ENCODE measurements around the gene ALDH1A3.

ALDH1A3 gene

DNA sequence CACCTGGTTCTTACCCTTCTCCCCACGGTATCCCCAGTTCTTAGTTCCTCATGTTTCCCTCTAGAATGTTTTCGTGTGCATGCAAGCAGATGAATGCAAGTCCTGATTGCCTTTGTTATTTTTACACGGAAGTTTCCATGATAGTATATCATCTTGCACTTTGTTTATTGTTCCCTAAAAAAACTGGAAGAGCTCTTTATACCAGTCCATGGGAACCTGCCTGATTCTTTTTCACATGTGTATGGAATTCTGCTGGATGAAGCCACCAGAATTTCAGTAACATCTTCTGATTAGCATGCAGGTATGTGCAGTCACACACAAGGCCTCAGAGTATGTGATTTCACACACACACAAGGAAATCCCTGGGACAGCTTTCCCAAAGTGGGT, 23.5 kb downstream of the ALDH1A3 start:
- 76 to 90% methylated on average over 2 to 3 of the region's 3 CpGs for WGBS, 2 experiments (ENCODE audit: insufficient coverage in 2 of 2)
- H3K27ac ChIP-seq (ENCODE audit: low read depth, low read length, severe bottlenecking), result no peak overlapping the region
- no peaks in the 10 kb centered on the region for H3K4me1 ChIP-seq (ENCODE audit: control insufficient read depth, insufficient read depth, low read length, poor library complexity, severe bottlenecking)
- no peaks in the 10 kb centered on the region for H3K36me3 ChIP-seq (ENCODE audit: control insufficient read depth, insufficient read depth, low read length)
- H3K4me3 ChIP-seq (ENCODE audit: extremely low read depth, insufficient read depth, low read length, poor library complexity, severe bottlenecking), result no peak overlapping the region
- no peaks in the 10 kb centered on the region for H3K9me3 ChIP-seq (ENCODE audit: control insufficient read depth, low read length)

DNA sequence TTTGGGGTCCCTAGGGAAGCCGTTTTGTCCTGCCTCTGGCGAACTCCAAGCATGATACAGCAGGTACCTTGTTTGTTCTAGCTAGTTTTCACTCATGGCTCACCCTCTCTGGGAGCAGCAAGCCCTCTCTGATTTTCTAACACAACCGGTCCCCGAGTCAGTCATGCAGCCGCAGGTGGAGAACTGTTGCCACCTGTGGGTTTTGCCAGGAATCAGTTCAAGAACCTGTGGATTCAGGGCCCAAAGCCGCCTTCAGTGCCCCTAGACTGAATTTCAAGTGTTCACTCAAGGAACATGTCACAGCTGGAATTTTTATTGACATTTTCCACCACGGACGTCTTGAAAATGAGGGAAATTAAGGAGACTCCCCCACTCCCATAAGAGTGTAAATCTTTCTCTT, 26.2 kb downstream of the ALDH1A3 start:
- Histone ChIP-seq H3K4me1 (ENCODE audit: control insufficient read depth, insufficient read depth, low read length, poor library complexity, severe bottlenecking) (no peaks in the 10 kb centered on the region), H3K27ac (ENCODE audit: low read depth, low read length, severe bottlenecking) (no peak overlapping the region), H3K36me3 (ENCODE audit: control insufficient read depth, insufficient read depth, low read length) (no peaks in the 10 kb centered on the region), H3K4me3 (ENCODE audit: extremely low read depth, insufficient read depth, low read length, poor library complexity, severe bottlenecking) (no peak overlapping the region), H3K9me3 (ENCODE audit: control insufficient read depth, low read length) (no peaks in the 10 kb centered on the region)
- WGBS, 2 experiments (ENCODE audit: insufficient coverage in 2 of 2), result 81 to 89% methylated on average over 5 to 6 of the region's 8 CpGs

DNA sequence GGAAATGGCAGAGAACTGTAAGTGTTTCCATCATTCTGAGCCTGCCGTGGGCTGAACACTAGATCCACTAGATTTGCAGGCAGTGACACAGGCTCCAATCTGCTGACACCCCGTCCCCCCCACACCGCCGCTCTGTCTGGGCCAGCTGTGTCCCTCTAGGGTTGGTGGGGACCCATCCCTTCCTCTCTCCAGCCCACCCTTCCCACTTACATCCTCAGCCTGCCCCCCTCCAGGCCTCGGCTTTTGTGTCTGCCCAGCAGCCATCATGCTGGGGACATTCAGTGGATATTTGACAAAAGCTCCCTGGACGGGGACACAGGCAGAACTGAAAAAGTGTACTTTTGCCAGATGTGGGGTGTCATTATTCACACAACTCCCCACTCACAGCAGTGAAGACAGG, 28.8 kb downstream of the ALDH1A3 start:
- H3K4me3 ChIP-seq (ENCODE audit: extremely low read depth, insufficient read depth, low read length, poor library complexity, severe bottlenecking), result no peak overlapping the region
- H3K27ac ChIP-seq (ENCODE audit: low read depth, low read length, severe bottlenecking), result no peak overlapping the region
- H3K36me3 ChIP-seq (ENCODE audit: control insufficient read depth, insufficient read depth, low read length), result no peaks in the 10 kb centered on the region
- H3K9me3 ChIP-seq (ENCODE audit: control insufficient read depth, low read length), result no peaks in the 10 kb centered on the region
- 59 to 67% methylated on average over 3 to 4 of the region's 6 CpGs for WGBS, 2 experiments (ENCODE audit: insufficient coverage in 2 of 2)
- H3K4me1 ChIP-seq (ENCODE audit: control insufficient read depth, insufficient read depth, low read length, poor library complexity, severe bottlenecking), result no peaks in the 10 kb centered on the region

DNA sequence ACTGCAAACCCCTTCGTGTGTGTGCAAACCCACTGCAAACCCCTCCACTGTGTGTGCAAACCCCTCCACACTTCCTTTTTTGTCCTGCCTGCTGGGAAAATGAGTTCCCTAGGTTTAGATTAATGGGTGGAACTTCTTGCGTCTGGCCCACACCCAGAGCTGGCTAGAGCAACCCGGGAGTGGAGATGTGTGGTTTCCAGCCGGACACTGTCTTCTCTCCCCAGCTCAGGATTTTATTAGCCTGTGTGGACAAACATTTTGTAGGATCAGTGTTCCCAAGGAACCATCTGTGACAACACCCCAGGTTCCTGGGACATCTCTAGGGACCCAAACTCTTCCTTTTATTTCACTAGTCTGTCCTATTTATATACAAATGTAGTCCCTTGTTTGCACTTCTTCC, 29.9 kb downstream of the ALDH1A3 start:
- H3K9me3 ChIP-seq (ENCODE audit: control insufficient read depth, low read length), result no peaks in the 10 kb centered on the region
- no peaks in the 10 kb centered on the region for H3K4me1 ChIP-seq (ENCODE audit: control insufficient read depth, insufficient read depth, low read length, poor library complexity, severe bottlenecking)
- H3K4me3 ChIP-seq (ENCODE audit: extremely low read depth, insufficient read depth, low read length, poor library complexity, severe bottlenecking), result no peak overlapping the region
- no peaks in the 10 kb centered on the region for H3K36me3 ChIP-seq (ENCODE audit: control insufficient read depth, insufficient read depth, low read length)
- WGBS, 2 experiments (ENCODE audit: insufficient coverage in 2 of 2), result 89 to 100% methylated on average over 2 to 4 of the region's 4 CpGs
- H3K27ac ChIP-seq (ENCODE audit: low read depth, low read length, severe bottlenecking), result no peak overlapping the region

DNA sequence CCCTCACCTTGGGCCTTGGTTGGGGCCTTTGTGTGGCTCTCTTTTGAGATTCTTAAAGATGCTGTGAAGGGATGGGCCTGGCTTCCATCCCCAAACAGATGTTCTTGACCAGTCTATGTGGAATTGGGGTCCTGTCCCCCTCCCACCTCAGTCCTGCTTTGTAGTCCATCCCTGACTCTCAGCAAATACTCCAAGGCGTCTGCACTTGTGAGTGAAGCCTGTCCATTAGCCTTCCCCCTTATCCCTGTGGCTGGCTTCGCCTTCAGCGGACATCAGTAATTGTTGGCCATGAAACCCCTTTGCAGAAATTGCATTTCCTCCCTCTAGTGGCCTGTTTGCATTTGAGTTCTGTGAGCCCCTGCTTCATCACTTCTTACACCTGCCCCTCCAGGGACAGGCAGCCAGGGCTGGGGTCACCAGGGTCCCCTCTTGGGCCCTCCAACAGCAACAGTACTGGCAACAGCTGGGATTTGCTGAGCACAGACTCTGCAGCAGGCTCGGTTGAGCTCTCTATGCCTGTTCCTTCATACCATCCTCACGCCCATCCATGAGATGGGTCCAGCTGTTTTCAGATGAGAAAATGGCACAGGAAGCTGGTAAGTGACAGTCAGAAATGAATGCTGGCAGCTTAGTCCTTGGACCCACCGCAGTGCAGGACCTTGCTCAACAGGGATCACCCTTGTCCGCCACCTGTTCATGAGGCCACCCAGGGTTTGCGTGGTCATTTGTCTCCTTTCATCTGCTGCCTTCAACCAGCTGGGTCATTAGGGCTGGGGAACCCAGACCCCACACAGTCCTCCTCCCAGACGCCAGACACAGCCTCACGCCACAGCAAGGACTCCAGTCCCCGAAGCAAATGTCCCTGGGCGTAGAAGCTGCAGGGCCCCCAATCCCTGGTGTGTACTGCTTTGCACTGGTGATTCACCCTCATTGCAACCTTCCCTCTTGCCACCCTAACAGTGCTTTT, 30.6 kb downstream of the ALDH1A3 start:
- 75 to 84% methylated on average over 11 to 12 of the region's 12 CpGs for WGBS, 2 experiments (ENCODE audit: insufficient coverage in 2 of 2)
- Histone ChIP-seq H3K36me3 (ENCODE audit: control insufficient read depth, insufficient read depth, low read length) (no peaks in the 10 kb centered on the region), H3K4me3 (ENCODE audit: extremely low read depth, insufficient read depth, low read length, poor library complexity, severe bottlenecking) (no peak overlapping the region), H3K4me1 (ENCODE audit: control insufficient read depth, insufficient read depth, low read length, poor library complexity, severe bottlenecking) (no peaks in the 10 kb centered on the region), H3K9me3 (ENCODE audit: control insufficient read depth, low read length) (no peaks in the 10 kb centered on the region), H3K27ac (ENCODE audit: low read depth, low read length, severe bottlenecking) (no peak overlapping the region)

DNA sequence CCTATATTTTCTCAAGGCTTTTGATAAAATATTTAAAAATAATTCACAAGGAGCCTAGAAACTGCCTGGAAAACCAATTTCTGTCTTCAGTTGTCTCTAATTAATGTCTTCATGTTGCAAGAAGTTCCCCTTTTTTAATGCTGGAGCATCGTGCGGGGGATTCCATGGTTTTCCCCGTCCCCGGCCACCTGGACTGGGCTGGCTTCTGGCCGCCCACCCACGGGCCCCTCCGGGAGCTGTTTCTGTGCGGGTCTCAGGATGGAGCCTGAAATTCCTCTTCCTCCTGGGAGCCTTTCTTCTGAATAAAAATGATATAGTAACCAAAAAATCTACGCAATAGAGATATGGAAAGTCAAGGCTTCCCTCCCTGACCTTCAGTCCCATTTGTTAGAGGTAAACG, 31.5 kb downstream of the ALDH1A3 start:
- no peaks in the 10 kb centered on the region for H3K4me1 ChIP-seq (ENCODE audit: control insufficient read depth, insufficient read depth, low read length, poor library complexity, severe bottlenecking)
- no peak overlapping the region for H3K4me3 ChIP-seq (ENCODE audit: extremely low read depth, insufficient read depth, low read length, poor library complexity, severe bottlenecking)
- H3K27ac ChIP-seq (ENCODE audit: low read depth, low read length, severe bottlenecking), result no peak overlapping the region
- H3K9me3 ChIP-seq (ENCODE audit: control insufficient read depth, low read length), result no peaks in the 10 kb centered on the region
- 87 to 88% methylated on average over 5 to 6 of the region's 10 CpGs for WGBS, 2 experiments (ENCODE audit: insufficient coverage in 2 of 2)
- no peaks in the 10 kb centered on the region for H3K36me3 ChIP-seq (ENCODE audit: control insufficient read depth, insufficient read depth, low read length)

DNA sequence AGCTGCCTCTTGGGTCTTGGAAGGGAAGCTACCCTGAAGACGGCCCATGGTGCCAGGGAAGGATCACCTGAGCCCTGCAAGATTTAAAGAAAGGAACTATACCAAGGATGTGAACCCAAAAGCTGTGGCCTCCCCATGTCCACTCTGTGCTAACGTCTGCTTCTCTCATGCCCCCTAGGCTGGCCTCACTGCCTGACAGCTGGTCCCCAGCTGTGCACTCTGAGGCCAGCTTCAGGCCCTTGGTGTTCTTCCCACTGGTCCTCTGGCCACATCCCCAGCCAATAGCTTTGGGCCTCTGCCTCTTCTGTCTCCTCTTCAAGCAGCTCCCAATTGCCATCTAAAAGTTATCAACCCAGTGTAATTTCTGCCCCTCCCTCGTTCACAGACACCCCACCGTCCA, 34.3 kb downstream of the ALDH1A3 start:
- 81 to 92% methylated on average over 3 to 4 of the region's 4 CpGs for WGBS, 2 experiments (ENCODE audit: insufficient coverage in 2 of 2)
- Histone ChIP-seq H3K4me3 (ENCODE audit: extremely low read depth, insufficient read depth, low read length, poor library complexity, severe bottlenecking) (no peak overlapping the region), H3K27ac (ENCODE audit: low read depth, low read length, severe bottlenecking) (no peak overlapping the region), H3K4me1 (ENCODE audit: control insufficient read depth, insufficient read depth, low read length, poor library complexity, severe bottlenecking) (no peaks in the 10 kb centered on the region), H3K9me3 (ENCODE audit: control insufficient read depth, low read length) (no peaks in the 10 kb centered on the region), H3K36me3 (ENCODE audit: control insufficient read depth, insufficient read depth, low read length) (no peaks in the 10 kb centered on the region)

DNA sequence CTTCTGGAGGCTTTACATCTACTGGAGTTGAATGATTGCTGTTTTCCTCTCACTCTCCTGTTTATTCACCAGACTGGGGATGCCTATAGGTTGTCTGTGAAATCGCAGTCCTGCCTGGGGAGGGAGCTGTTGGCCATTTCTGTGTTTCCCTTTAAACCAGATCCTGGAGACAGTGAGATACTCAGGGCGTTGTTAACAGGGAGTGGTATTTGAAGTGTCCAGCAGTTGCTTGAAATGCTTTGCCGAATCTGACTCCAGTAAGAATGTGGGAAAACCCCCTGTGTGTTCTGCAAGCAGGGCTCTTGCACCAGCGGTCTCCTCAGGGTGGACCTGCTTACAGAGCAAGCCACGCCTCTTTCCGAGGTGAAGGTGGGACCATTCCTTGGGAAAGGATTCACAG, 35.2 kb downstream of the ALDH1A3 start:
- Histone ChIP-seq H3K4me1 (ENCODE audit: control insufficient read depth, insufficient read depth, low read length, poor library complexity, severe bottlenecking) (no peaks in the 10 kb centered on the region), H3K27ac (ENCODE audit: low read depth, low read length, severe bottlenecking) (no peak overlapping the region), H3K36me3 (ENCODE audit: control insufficient read depth, insufficient read depth, low read length) (no peaks in the 10 kb centered on the region), H3K9me3 (ENCODE audit: control insufficient read depth, low read length) (no peaks in the 10 kb centered on the region), H3K4me3 (ENCODE audit: extremely low read depth, insufficient read depth, low read length, poor library complexity, severe bottlenecking) (no peak overlapping the region)
- WGBS, 2 experiments (ENCODE audit: insufficient coverage in 2 of 2), result 40 to 67% methylated on average over 4 to 6 of the region's 6 CpGs

DNA sequence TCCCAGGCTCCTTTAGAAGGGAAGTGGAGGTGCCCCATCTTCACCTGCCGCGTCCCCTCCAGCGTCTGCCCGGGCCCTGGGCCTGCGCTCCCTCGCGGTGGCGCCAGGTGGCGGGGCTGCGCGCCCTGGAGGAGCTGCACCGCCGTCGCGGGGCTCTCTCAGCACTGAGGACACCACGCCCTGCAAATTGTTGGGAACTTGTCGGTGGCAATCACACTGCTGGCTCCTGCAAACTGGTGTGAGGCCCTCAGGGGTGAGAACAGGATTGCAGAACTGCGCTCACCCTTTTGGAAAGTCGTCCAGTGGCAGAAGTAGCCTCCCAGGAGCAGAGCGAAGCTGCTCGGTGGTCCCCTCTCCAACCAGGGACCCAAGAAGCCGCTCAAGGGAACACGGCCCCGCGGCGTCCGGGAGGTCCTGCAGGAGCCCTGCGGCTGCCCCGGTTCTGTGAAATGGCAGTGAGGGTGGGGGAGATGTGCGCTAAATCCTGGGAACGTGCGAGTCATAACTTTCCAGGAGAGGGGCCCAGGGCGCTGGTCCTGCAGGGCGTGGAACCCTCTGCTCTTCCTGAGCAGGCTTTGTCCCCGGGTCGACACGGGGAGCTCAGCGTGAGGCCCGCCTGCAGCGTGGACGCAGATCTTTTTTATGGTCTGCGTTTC, 38.5 kb downstream of the ALDH1A3 start:
- no peak overlapping the region for H3K27ac ChIP-seq (ENCODE audit: low read depth, low read length, severe bottlenecking)
- no peaks in the 10 kb centered on the region for H3K9me3 ChIP-seq (ENCODE audit: control insufficient read depth, low read length)
- H3K36me3 ChIP-seq (ENCODE audit: control insufficient read depth, insufficient read depth, low read length), result no peaks in the 10 kb centered on the region
- peak overlapping the region; percentile 41 for H3K4me3 ChIP-seq (ENCODE audit: extremely low read depth, insufficient read depth, low read length, poor library complexity, severe bottlenecking)
- no peaks in the 10 kb centered on the region for H3K4me1 ChIP-seq (ENCODE audit: control insufficient read depth, insufficient read depth, low read length, poor library complexity, severe bottlenecking)
- 1 to 4% methylated on average over 32 to 36 of the region's 42 CpGs for WGBS, 2 experiments (ENCODE audit: insufficient coverage in 2 of 2)

DNA sequence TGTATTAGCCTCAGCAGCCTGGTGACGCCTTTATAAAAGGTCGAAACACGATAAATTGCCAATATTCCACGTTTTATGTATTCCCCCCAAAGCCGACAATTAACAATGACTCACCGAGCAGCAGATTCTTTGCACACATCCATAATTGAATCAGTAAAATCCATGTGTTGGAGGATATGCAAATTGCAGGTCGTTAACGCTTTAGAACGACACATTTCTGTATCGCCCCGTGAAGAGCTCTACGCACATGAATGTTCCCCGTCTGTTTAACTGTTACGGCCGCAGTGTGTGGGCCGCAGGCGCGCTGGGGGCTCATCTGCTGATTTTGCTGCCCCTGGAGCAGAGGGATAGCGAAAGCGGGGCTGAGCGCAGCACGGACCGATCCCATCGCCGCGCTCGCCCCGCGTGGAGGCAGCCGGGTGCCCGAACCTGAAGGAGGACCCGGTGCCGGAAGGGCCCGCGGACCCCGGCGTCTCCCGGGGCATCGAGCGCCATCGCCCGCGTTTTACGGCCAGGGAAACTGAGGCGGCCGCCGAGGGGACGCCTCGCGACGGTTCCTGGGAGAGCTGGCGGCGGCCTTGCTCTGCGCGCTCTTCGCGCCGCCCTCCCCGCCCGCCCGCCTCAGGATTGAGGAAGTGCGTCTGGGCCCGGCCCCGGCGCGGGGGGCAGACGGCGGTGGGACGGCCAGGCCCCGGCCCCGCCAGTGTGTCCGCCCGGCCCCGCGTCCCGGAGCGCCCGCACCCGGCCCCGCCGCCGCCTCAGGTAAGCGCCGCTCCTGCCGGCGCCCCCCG, 39.3 kb downstream of the ALDH1A3 start, which contains the start of gene LRRK1:
Gene LRRK1, plus strand, starts transcription at position 668 of the 791 bp plus-strand sequence. CDS start 5,276 bp downstream, outside the sequence.
- H3K9me3 ChIP-seq (ENCODE audit: control insufficient read depth, low read length), result no peaks in the 10 kb centered on the region
- WGBS, 2 experiments (ENCODE audit: insufficient coverage in 2 of 2), result 2% methylated on average over 72 to 75 of the region's 87 CpGs
- no peaks in the 10 kb centered on the region for H3K36me3 ChIP-seq (ENCODE audit: control insufficient read depth, insufficient read depth, low read length)
- no peaks in the 10 kb centered on the region for H3K4me1 ChIP-seq (ENCODE audit: control insufficient read depth, insufficient read depth, low read length, poor library complexity, severe bottlenecking)
- H3K4me3 ChIP-seq (ENCODE audit: extremely low read depth, insufficient read depth, low read length, poor library complexity, severe bottlenecking), result peak within 1 kb of the TSS; percentile 41
- H3K27ac ChIP-seq (ENCODE audit: low read depth, low read length, severe bottlenecking), result no peak within 1 kb of the TSS

Data from mesodermal cell (in vitro differentiated cells).